Right lobe of liver (tissue), 4 donors: Measurements from ENCODE around the gene RBSN.

Experiments
- CTCF ChIP-seq, 4 donors: fragments of 200-600 bp in 3 of 4; fragments of 450-650 bp in 1 of 4; IDR thresholded peaks; one replicate each; pipeline versions ENCODE4 v1.5.1 to v1.8.0; 2016 to 2022; ENCODE audit warnings: antibody characterized with exemption in 4 of 4, mild to moderate bottlenecking in 2 of 4
- POLR2A ChIP-seq: fragments of 450-650 bp; IDR thresholded peaks from one replicate; pipeline ENCODE4 v1.6.1; 2017; ENCODE audit warnings: antibody characterized with exemption, mild to moderate bottlenecking
- donor health status: DM: no; HTN: no; CAD: no.
- donor health status: DM: no; HTN: no; CAD: no.
- donor health status: DM: no; HTN: yes; CAD: no.

DNA sequence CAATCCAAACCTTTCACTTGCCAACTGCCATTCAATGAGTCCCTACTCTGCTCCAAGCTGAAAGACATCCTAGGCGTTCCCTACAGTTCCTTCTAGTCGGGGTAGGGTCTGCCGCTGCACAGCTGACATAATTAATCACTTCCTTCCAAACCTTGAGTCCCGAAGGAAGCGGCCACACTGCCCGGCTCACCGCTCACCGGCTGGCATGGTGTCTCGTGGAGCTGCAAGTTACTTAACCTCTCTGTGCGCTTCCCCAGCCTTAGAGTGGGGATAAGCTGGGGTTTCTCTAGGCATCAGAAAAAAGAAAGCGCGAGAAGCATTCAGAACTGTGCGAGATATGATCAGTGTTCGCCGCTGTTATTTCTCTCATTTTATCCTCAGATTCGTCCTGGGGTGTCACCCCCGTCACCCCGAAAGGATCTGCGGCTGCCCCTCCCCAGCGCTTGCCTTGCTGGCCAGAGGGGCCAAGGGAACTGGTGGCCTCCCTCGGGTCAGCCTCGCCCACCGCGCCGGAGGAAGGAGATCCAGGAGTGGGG lies 34.6 kb downstream of the RBSN start:
- TF ChIP-seq CTCF (IDR thresholded peaks at IDR 0.05) (no peak), POLR2A (no peak)
